Ectodermal cell (in vitro differentiated cells): ENCODE measurements around the gene SNRNP200.

ENCODE experiments used
- H3K27ac ChIP-seq: 2 replicates; pipeline ENCODE4 v1.7.0; 2013; ENCODE audit warnings: mild to moderate bottlenecking, low read depth, low read length; ENCODE audit not compliant: insufficient read depth, poor library complexity, severe bottlenecking
- H3K27me3 ChIP-seq: 2 replicates; pipeline ENCODE4 v1.7.0; 2013; ENCODE audit warnings: mild to moderate bottlenecking, low read length; ENCODE audit not compliant: insufficient read depth, control insufficient read depth, poor library complexity, severe bottlenecking
- H3K36me3 ChIP-seq: one replicate; pipeline ENCODE4 v1.7.0; 2013; ENCODE audit warnings: low read length; ENCODE audit not compliant: control insufficient read depth, insufficient read depth
- H3K4me1 ChIP-seq: one replicate; pipeline ENCODE4 v1.7.0; 2013; ENCODE audit warnings: low read length; ENCODE audit not compliant: control insufficient read depth, insufficient read depth
- H3K4me3 ChIP-seq: 2 replicates; pipeline ENCODE4 v1.7.0; 2013; ENCODE audit warnings: low read depth, low read length, control low read depth; ENCODE audit not compliant: insufficient read depth
- H3K9me3 ChIP-seq: 2 replicates; pipeline ENCODE4 v1.7.0; 2013; ENCODE audit warnings: mild to moderate bottlenecking, low read length, moderate library complexity; ENCODE audit not compliant: control insufficient read depth
- WGBS, 2 experiments: methylation state at CpG; one replicate each; pipeline ENCODE4 v1.1.7; 2013; ENCODE audit warnings: missing lambda C conversion rate in 2 of 2; 5-methylcytosine and 5-hydroxymethylcytosine counted together

The SNRNP200 gene

GRCh38 chr2:96251721-96252292 is 53.5 kb downstream of the SNRNP200 start:
- Histone ChIP-seq H3K4me3 (no peak overlapping the region), H3K9me3 (no peaks in the 10 kb centered on the region), H3K36me3 (peaks cover 8% of the 10 kb centered on the region), H3K27me3 (no peaks in the 10 kb centered on the region), H3K4me1 (no peaks in the 10 kb centered on the region), H3K27ac (no peak overlapping the region)
- 88 to 90% methylated on average over 6 of the region's 6 CpGs for WGBS, 2 experiments

GRCh38 chr2:96250188-96250587 is 55.2 kb downstream of the SNRNP200 start:
- Histone ChIP-seq H3K9me3 (no peaks in the 10 kb centered on the region), H3K4me3 (no peak overlapping the region), H3K27ac (no peak overlapping the region), H3K4me1 (no peaks in the 10 kb centered on the region), H3K27me3 (no peaks in the 10 kb centered on the region), H3K36me3 (peaks cover 4% of the 10 kb centered on the region)
- 89 to 91% methylated on average over 6 of the region's 6 CpGs for WGBS, 2 experiments

DNA sequence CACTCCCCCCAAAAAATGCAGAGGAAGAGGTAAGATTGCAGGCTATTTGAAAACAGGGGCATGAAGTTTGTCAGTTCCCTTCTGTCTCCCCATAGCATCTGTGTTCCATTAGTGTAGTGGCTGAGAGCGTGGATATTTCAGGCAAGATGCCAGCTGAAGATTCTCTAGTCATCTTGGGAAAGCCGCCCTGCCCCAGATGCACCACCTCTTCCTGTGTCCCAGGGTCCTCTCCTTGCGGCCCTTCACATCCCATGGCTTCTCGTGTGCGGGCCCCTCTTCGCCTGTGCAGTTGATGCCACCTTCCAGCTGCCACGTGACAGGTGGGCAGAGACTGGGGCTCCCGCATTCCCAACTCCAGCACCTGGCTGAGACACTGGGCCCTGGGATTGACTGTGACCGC is 55.7 kb downstream of the SNRNP200 start:
- 93 to 96% methylated on average over 9 of the region's 9 CpGs for WGBS, 2 experiments
- Histone ChIP-seq H3K27me3 (no peaks in the 10 kb centered on the region), H3K4me3 (no peak overlapping the region), H3K36me3 (peaks cover 2% of the 10 kb centered on the region), H3K9me3 (no peaks in the 10 kb centered on the region), H3K27ac (no peak overlapping the region), H3K4me1 (no peaks in the 10 kb centered on the region)

GRCh38 chr2:96248624-96249023 is 56.7 kb downstream of the SNRNP200 start:
- no peaks in the 10 kb centered on the region for H3K9me3 ChIP-seq
- H3K4me3 ChIP-seq: no peak overlapping the region
- H3K36me3 ChIP-seq: no peaks in the 10 kb centered on the region
- WGBS, 2 experiments: 92% methylated on average over 4 of the region's 4 CpGs
- H3K27me3 ChIP-seq: no peaks in the 10 kb centered on the region
- no peaks in the 10 kb centered on the region for H3K4me1 ChIP-seq
- no peak overlapping the region for H3K27ac ChIP-seq

GRCh38 chr2:96247896-96248295 is 57.5 kb downstream of the SNRNP200 start:
- H3K4me1 ChIP-seq: no peaks in the 10 kb centered on the region
- 91 to 96% methylated on average over 5 of the region's 5 CpGs for WGBS, 2 experiments
- H3K27me3 ChIP-seq: no peaks in the 10 kb centered on the region
- no peak overlapping the region for H3K4me3 ChIP-seq
- H3K27ac ChIP-seq: no peak overlapping the region
- H3K9me3 ChIP-seq: no peaks in the 10 kb centered on the region
- H3K36me3 ChIP-seq: no peaks in the 10 kb centered on the region

- 84 to 87% methylated on average over 3 of the region's 3 CpGs for WGBS, 2 experiments
Observed at GRCh38 chr2:96247009-96247408, 58.3 kb downstream of the SNRNP200 start.

DNA sequence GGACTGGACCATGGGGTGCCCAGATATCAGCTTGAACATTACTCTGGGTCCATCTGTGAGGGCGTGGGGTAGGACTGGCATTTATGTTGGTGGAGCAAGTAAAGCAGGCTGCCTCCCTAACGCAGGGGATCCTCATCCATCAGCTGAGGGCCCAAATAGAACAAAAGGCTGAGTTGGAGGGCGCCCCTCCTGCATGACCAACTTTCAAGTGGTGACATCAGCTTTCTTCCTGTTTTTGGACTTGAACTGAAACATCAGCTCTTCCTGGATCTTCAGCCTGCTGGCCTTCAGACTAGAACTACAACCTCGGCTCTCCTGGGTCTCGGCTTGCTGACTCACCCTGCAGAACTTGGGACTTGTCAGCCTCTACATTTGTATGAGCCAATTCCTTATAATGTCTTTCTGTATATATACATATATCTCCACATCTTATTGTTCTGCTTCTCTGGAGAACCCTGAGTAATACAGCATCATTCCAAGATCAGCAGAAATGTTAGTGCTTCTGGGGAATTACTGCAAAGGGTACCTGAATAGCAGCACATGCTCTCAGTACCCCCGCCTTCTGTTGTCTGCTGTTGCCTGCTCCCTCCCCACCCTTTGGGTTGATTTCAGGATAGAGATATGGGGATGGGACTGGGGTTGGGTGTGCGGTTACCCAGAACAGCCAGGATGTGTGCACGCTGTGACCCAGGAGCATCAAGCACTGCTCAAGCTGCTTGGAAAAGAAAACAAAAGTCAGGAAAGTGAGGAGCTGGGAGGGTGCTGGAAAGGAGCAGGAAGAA is 59.5 kb downstream of the SNRNP200 start:
- 93 to 94% methylated on average over 8 of the region's 8 CpGs for WGBS, 2 experiments
- Histone ChIP-seq H3K27me3 (no peaks in the 10 kb centered on the region), H3K4me3 (no peak overlapping the region), H3K27ac (no peak overlapping the region), H3K36me3 (no peaks in the 10 kb centered on the region), H3K4me1 (no peaks in the 10 kb centered on the region), H3K9me3 (no peaks in the 10 kb centered on the region)

More at GRCh38 chr2:96247009-96247408, 58.3 kb downstream of the SNRNP200 start:
- no peaks in the 10 kb centered on the region for H3K27me3 ChIP-seq
- no peak overlapping the region for H3K27ac ChIP-seq
- no peaks in the 10 kb centered on the region for H3K36me3 ChIP-seq
- no peaks in the 10 kb centered on the region for H3K4me1 ChIP-seq
- H3K9me3 ChIP-seq: no peaks in the 10 kb centered on the region
- H3K4me3 ChIP-seq: no peak overlapping the region

DNA sequence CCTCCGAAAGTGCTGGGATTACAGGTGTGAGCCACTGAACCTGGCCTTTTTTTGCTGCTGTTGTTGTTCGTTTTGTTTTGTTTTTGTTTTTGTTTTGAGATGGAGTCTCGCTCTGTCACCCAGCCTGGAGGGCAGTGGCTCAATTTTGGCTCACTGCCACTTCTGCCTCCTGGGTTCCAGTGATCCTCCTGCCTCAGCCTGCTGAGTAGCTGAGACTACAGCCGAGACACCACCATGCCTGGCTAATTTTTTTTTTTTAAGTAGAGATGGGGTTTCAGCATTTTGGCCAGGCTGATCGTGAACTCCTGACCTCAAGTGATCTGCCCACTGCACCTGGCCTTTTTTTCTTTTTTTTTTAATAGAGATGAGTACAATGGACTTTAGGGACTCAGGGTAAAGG is 61.5 kb downstream of the SNRNP200 start:
- Histone ChIP-seq H3K9me3 (no peaks in the 10 kb centered on the region), H3K36me3 (peaks cover 3% of the 10 kb centered on the region), H3K4me3 (no peak overlapping the region), H3K27ac (no peak overlapping the region), H3K4me1 (no peaks in the 10 kb centered on the region), H3K27me3 (no peaks in the 10 kb centered on the region)
- 87 to 91% methylated on average over 5 of the region's 5 CpGs for WGBS, 2 experiments

DNA sequence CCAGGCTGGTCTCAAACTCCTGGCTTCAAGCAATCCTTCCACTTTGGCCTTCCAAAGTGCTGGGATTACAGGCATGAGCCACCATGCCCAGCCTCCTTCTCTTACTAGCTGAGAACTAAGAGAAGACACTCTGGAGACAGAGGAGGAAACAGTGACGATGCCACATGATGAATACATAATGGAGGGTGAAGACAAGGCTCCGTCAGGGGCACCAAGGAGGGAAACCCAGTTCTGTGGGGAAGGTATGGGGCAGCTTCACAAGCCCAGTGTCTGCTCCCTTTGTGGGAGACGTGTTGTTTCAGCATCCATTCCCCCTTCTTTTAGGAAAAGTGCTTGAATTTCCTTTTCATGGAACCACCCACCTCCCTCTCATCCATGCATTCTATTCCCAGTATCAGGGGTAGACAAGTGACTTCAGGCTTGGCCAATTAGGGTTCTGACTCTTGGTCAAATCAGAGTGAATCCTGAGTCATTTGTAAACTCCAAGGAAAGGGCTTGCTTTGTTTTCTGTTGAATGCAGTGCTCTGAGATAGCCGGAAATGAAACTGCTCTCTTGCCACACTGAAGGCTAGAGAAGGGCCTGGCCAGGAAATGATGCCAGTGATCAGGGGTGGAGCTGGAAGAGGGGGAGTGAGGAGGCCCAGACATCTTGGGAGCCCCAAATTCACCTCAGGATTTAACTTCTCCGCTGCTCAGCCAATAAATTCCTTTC is 63.3 kb downstream of the SNRNP200 start:
- Histone ChIP-seq H3K4me1 (no peaks in the 10 kb centered on the region), H3K27me3 (no peaks in the 10 kb centered on the region), H3K9me3 (no peaks in the 10 kb centered on the region), H3K27ac (no peak overlapping the region), H3K36me3 (peaks cover 3% of the 10 kb centered on the region), H3K4me3 (no peak overlapping the region)
- 92% methylated on average over 5 of the region's 5 CpGs for WGBS, 2 experiments

- no peak overlapping the region for H3K27ac ChIP-seq
- H3K36me3 ChIP-seq: peaks cover 3% of the 10 kb centered on the region
- no peaks in the 10 kb centered on the region for H3K9me3 ChIP-seq
- H3K4me1 ChIP-seq: no peaks in the 10 kb centered on the region
- 58 to 66% methylated on average over 2 of the region's 2 CpGs for WGBS, 2 experiments
- no peaks in the 10 kb centered on the region for H3K27me3 ChIP-seq
- H3K4me3 ChIP-seq: no peak overlapping the region
Observed at GRCh38 chr2:96241227-96241626, 64.1 kb downstream of the SNRNP200 start.
